B cell (primary cell): Measurements from ENCODE around the gene SH3GLB2.

Experiments
- EZH2 ChIP-seq: IDR thresholded peaks from 2 replicates; pipeline ENCODE4 v1.6.1; 2012; ENCODE audit warnings: borderline replicate concordance, low read depth, mild to moderate bottlenecking, moderate library complexity, low read length; ENCODE audit not compliant: insufficient read depth, poor library complexity, severe bottlenecking
- TF ChIP-seq, protein P1 (sequence below): fragments of 200-600 bp; IDR thresholded peaks from one replicate; pipeline ENCODE4 v1.8.0; 2022; ENCODE audit warnings: antibody characterized with exemption, mild to moderate bottlenecking

GRCh38 chr9:129010267-129010975 is 17.7 kb downstream of the SH3GLB2 start:
- TF ChIP-seq, protein P1, sequence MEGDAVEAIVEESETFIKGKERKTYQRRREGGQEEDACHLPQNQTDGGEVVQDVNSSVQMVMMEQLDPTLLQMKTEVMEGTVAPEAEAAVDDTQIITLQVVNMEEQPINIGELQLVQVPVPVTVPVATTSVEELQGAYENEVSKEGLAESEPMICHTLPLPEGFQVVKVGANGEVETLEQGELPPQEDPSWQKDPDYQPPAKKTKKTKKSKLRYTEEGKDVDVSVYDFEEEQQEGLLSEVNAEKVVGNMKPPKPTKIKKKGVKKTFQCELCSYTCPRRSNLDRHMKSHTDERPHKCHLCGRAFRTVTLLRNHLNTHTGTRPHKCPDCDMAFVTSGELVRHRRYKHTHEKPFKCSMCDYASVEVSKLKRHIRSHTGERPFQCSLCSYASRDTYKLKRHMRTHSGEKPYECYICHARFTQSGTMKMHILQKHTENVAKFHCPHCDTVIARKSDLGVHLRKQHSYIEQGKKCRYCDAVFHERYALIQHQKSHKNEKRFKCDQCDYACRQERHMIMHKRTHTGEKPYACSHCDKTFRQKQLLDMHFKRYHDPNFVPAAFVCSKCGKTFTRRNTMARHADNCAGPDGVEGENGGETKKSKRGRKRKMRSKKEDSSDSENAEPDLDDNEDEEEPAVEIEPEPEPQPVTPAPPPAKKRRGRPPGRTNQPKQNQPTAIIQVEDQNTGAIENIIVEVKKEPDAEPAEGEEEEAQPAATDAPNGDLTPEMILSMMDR, result no peak
- no peak for TF ChIP-seq EZH2
